MM.1S (cell line): ENCODE measurements around the gene MYH14.

Source experiments
- DNase-seq: peaks from one replicate; pipeline ENCODE4 v3.0.0-alpha.2; 2015
- H2AFZ ChIP-seq: fragments of 300-600 bp; sonication (generic); 2 replicates; pipeline ENCODE4 v1.6.0; 2016; ENCODE audit warnings: antibody characterized with exemption, low read length
- H3F3A ChIP-seq: fragments of 300-600 bp; sonication (generic); 2 replicates; pipeline ENCODE4 v1.6.1; 2016; ENCODE audit warnings: mild to moderate bottlenecking, antibody characterized with exemption, low read length, moderate library complexity, mixed read lengths; ENCODE audit not compliant: insufficient read depth
- H3K27ac ChIP-seq: fragments of 300-600 bp; sonication (generic); 2 replicates; pipeline ENCODE4 v1.5.1; 2016; ENCODE audit warnings: mild to moderate bottlenecking, low read length
- H3K27me3 ChIP-seq: fragments of 300-600 bp; sonication (generic); replicated peaks from 2 replicates; pipeline ENCODE4 v1.6.0; 2016; ENCODE audit warnings: low read length; ENCODE audit not compliant: insufficient read depth
- H3K36me3 ChIP-seq: fragments of 300-600 bp; sonication (generic); replicated peaks from 2 replicates; pipeline ENCODE4 v1.6.1; 2016; ENCODE audit warnings: mild to moderate bottlenecking, low read length, mixed read lengths; ENCODE audit not compliant: insufficient read depth
- H3K4me1 ChIP-seq: fragments of 300-600 bp; sonication (generic); 2 replicates; pipeline ENCODE4 v1.6.1; 2016; ENCODE audit warnings: low read length, mixed read lengths
- H3K4me2 ChIP-seq: fragments of 300-600 bp; sonication (generic); 2 replicates; pipeline ENCODE4 v1.6.0; 2016; ENCODE audit warnings: low read depth, low read length
- H3K4me3 ChIP-seq: fragments of 300-600 bp; sonication (generic); 2 replicates; pipeline ENCODE4 v1.5.1; 2016; ENCODE audit warnings: low read length, mixed read lengths
- H3K79me2 ChIP-seq: fragments of 300-600 bp; sonication (generic); 2 replicates; pipeline ENCODE4 v1.6.1; 2016; ENCODE audit warnings: mixed run types, low read length, mixed read lengths
- H3K9ac ChIP-seq: fragments of 300-600 bp; sonication (generic); 2 replicates; pipeline ENCODE4 v1.6.1; 2016; ENCODE audit warnings: low read length, mixed read lengths
- H3K9me2 ChIP-seq: fragments of 300-600 bp; sonication (generic); replicated peaks from 2 replicates; pipeline ENCODE4 v1.6.1; 2016; ENCODE audit warnings: mild to moderate bottlenecking, low read length, mixed read lengths; ENCODE audit not compliant: insufficient read depth
- H3K9me3 ChIP-seq: fragments of 300-600 bp; sonication (generic); replicated peaks from 2 replicates; pipeline ENCODE4 v1.6.1; 2016; ENCODE audit warnings: mild to moderate bottlenecking, low read length, mixed read lengths; ENCODE audit not compliant: insufficient read depth
- H4K20me1 ChIP-seq: fragments of 300-600 bp; sonication (generic); 2 replicates; pipeline ENCODE4 v1.6.1; 2016; ENCODE audit warnings: mild to moderate bottlenecking, low read length, moderate library complexity, mixed read lengths; ENCODE audit not compliant: insufficient read depth
- EZH2 ChIP-seq: fragments of 300-600 bp; sonication (generic); optimal IDR thresholded peaks from 2 replicates; pipeline ENCODE3; 2017; ENCODE audit warnings: low read depth, mild to moderate bottlenecking, antibody characterized with exemption, low read length, mixed read lengths
- EZH2phosphoT487 ChIP-seq: fragments of 300-600 bp; sonication (generic); IDR thresholded peaks from 2 replicates; pipeline ENCODE4 v1.6.1; 2018; ENCODE audit warnings: antibody characterized with exemption, low read length
- TF ChIP-seq, protein P1 (sequence below): fragments of 300-600 bp; sonication (generic); IDR thresholded peaks from 2 replicates; pipeline ENCODE4 v1.5.1; 2016; ENCODE audit warnings: antibody characterized with exemption, low read length, mixed read lengths

Gene MYH14

DNA sequence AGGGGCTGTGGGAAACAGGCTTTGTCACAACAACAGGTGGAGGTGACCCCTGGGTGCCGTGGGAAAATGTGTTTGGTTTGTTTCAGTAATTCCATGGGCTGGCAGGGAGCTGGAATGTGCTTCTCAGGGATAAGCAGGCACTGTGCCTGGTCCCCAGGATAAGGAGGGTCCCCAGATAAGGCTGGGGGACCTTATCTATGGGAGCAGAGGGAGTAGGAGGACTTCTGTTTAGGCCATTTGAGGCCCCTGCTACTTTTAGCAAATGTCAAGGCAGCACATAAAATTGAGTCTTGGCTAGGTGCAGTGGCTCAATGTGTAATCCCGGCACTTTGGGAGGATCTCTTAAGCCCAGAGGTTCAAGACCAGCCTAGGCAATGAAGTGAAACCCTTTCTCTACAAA lies 66.2 kb downstream of the MYH14 start:
- H3K79me2 ChIP-seq: no peaks in the 10 kb centered on the region
- H4K20me1 ChIP-seq: no peaks in the 10 kb centered on the region
- H3K4me1 ChIP-seq: no peaks in the 10 kb centered on the region
- H3K36me3 ChIP-seq: no peaks in the 10 kb centered on the region
- no peak overlapping the region for H3K9ac ChIP-seq
- no peaks in the 10 kb centered on the region for H3K9me3 ChIP-seq
- no peaks in the 10 kb centered on the region for H3F3A ChIP-seq
- no peak overlapping the region for H3K27ac ChIP-seq
- H3K9me2 ChIP-seq: no peaks in the 10 kb centered on the region
- H3K4me3 ChIP-seq: no peak overlapping the region
- no peak overlapping the region for H3K4me2 ChIP-seq
- H3K27me3 ChIP-seq: peaks cover 46% of the 10 kb centered on the region
- no peak for TF ChIP-seq EZH2
- TF ChIP-seq, protein P1, sequence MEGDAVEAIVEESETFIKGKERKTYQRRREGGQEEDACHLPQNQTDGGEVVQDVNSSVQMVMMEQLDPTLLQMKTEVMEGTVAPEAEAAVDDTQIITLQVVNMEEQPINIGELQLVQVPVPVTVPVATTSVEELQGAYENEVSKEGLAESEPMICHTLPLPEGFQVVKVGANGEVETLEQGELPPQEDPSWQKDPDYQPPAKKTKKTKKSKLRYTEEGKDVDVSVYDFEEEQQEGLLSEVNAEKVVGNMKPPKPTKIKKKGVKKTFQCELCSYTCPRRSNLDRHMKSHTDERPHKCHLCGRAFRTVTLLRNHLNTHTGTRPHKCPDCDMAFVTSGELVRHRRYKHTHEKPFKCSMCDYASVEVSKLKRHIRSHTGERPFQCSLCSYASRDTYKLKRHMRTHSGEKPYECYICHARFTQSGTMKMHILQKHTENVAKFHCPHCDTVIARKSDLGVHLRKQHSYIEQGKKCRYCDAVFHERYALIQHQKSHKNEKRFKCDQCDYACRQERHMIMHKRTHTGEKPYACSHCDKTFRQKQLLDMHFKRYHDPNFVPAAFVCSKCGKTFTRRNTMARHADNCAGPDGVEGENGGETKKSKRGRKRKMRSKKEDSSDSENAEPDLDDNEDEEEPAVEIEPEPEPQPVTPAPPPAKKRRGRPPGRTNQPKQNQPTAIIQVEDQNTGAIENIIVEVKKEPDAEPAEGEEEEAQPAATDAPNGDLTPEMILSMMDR: no peak
- no peak for TF ChIP-seq EZH2phosphoT487
- H2AFZ ChIP-seq: no peak overlapping the region
- no peak for DNase-seq

DNA sequence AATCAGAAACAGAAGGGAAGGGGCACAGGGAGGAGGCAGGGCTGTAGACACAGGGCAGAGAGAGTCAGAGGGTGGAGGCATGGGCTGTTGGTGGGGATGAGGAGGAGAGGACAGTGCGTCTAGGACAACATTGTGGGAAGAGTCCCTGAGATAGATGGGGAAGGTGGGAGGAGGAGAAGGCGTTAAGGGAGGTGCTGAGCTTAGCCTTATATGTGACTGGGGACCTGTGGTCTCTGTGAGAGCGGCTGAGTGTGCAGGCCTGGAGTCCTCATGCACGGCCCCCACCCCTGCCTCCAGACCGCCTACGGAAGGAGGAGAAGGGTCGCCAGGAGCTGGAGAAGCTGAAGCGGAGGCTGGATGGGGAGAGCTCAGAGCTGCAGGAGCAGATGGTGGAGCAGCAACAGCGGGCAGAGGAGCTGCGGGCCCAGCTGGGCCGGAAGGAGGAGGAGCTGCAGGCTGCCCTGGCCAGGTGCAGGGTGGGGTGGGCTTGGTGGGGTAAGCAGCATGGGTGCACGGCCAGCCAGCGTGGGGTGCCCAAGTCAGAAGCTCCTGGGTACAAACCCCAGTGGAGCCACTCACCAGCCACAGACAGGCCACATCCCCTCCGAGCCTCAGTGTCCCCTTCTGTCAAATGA lies 69.0 kb downstream of the MYH14 start:
- Histone ChIP-seq H3F3A (no peaks in the 10 kb centered on the region), H3K4me2 (no peak overlapping the region), H3K36me3 (no peaks in the 10 kb centered on the region), H3K9ac (no peak overlapping the region), H3K79me2 (no peaks in the 10 kb centered on the region), H3K9me3 (no peaks in the 10 kb centered on the region), H3K27ac (no peak overlapping the region), H3K27me3 (peaks cover 67% of the 10 kb centered on the region), H3K4me3 (no peak overlapping the region), H4K20me1 (no peaks in the 10 kb centered on the region), H3K4me1 (no peaks in the 10 kb centered on the region), H2AFZ (no peak overlapping the region), H3K9me2 (no peaks in the 10 kb centered on the region)
- DNase-seq: no peak
- TF ChIP-seq EZH2phosphoT487 (no peak), EZH2 (no peak)
- TF ChIP-seq, protein P1: no peak

DNA sequence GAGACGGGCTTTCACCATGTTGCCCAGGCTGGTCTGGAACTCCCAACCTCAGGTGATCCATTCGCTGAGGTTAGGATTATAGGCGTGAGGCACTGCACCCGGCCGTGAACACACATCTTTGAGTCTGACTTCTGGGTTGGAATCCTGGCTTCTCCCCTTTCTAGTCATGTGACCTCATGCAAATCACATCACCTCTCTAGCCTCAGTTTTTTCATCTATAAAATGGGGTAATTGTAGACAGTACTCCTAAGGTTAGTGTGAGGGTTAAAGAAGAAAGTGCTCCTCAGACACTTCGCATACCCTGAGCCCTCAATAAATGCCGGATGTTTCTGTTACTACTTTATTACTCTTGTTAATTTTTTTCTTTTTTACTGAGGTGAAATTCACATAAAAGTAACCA lies 70.4 kb downstream of the MYH14 start:
- no peak overlapping the region for H3K27ac ChIP-seq
- no peak for TF ChIP-seq EZH2phosphoT487
- no peak for TF ChIP-seq EZH2
- TF ChIP-seq, protein P1: no peak
- H3K4me3 ChIP-seq: no peak overlapping the region
- H3K9me3 ChIP-seq: no peaks in the 10 kb centered on the region
- H3K9me2 ChIP-seq: no peaks in the 10 kb centered on the region
- peaks cover 66% of the 10 kb centered on the region for H3K27me3 ChIP-seq
- DNase-seq: no peak
- H3K4me1 ChIP-seq: no peaks in the 10 kb centered on the region
- no peaks in the 10 kb centered on the region for H3K79me2 ChIP-seq
- H3K36me3 ChIP-seq: no peaks in the 10 kb centered on the region
- H3F3A ChIP-seq: no peaks in the 10 kb centered on the region
- H2AFZ ChIP-seq: no peak overlapping the region
- H3K4me2 ChIP-seq: no peak overlapping the region
- H3K9ac ChIP-seq: no peak overlapping the region
- H4K20me1 ChIP-seq: no peaks in the 10 kb centered on the region
